Transverse colon (tissue), 4 donors: ENCODE data around the gene FBP2. TPM values are rescaled to one million over a fixed set of nuclear protein-coding genes. Genes with fewer than 3 reads are reported as not detected.

Experiments used
- DNase-seq: peaks from one replicate; pipeline ENCODE4 v3.0.0-alpha.2; 2019
- H3K27ac ChIP-seq, 4 donors: fragments of 200-600 bp; sonication (generic); 2 replicates each; pipeline ENCODE4 v1.5.1; 2016 to 2018; ENCODE audit warnings: inconsistent platforms in 4 of 4
- H3K27me3 ChIP-seq: fragments of 200-600 bp; sonication (generic); 2 replicates; pipeline ENCODE4 v1.5.1; 2017; ENCODE audit warnings: inconsistent platforms
- H3K36me3 ChIP-seq, 4 donors: fragments of 200-600 bp; sonication (generic); 2 replicates each; pipeline ENCODE4 v1.5.1; 2017 to 2019; ENCODE audit warnings: inconsistent platforms in 4 of 4
- H3K4me1 ChIP-seq, 4 donors: fragments of 200-600 bp; sonication (generic); 2 replicates each; pipeline ENCODE4 v1.5.1; 2017 to 2020; ENCODE audit warnings: inconsistent platforms in 4 of 4
- H3K4me3 ChIP-seq, 4 donors: fragments of 200-600 bp; sonication (generic); 1 replicate in 1 of 4; 2 replicates in 3 of 4; pipeline versions ENCODE4 v1.5.1 to v1.6.1; 2017 to 2019; ENCODE audit warnings: inconsistent platforms in 4 of 4
- H3K9me3 ChIP-seq, 2 donors: fragments of 200-600 bp; sonication (generic); 2 replicates each; pipeline ENCODE4 v1.5.1; 2017 to 2019; ENCODE audit warnings: inconsistent platforms in 2 of 2
- EP300 ChIP-seq: sonication (generic); formaldehyde crosslinking; IDR thresholded peaks from one replicate; pipeline ENCODE4 v1.6.1; 2017; ENCODE audit warnings: antibody characterized with exemption, low read depth
- POLR2A ChIP-seq: fragments of 450-650 bp; IDR thresholded peaks from one replicate; pipeline ENCODE4 v1.6.1; 2016; ENCODE audit warnings: antibody characterized with exemption, mild to moderate bottlenecking, moderate library complexity
- POLR2AphosphoS5 ChIP-seq, 3 donors: sonication (generic); formaldehyde crosslinking; IDR thresholded peaks; one replicate each; pipeline ENCODE4 v1.6.1; 2016; ENCODE audit warnings: antibody characterized with exemption in 3 of 3
- WGBS, 2 donors: methylation state at CpG; one replicate each; pipeline ENCODE4 v1.1.5; 2018; ENCODE audit warnings: low coverage in 1 of 2; 5-methylcytosine and 5-hydroxymethylcytosine counted together
- in situ Hi-C, 4 donors: fragments of 200-750 bp; cut with MboI; loops; one replicate each; pipeline versions ENCODE4 v1.15.0 to v1.15.1; 2017; ENCODE audit warnings: low sequenced_read_pairs in 3 of 4, low pct_ligation_motif_present in 1 of 4, low pct_unique_long_range_greater_than_20kb in 1 of 4
- intact Hi-C: fragments of 100-400 bp; cut with DNase I; formaldehyde crosslinking; loops from one replicate; pipeline ENCODE4 v1.15.1; 2023; ENCODE audit warnings: low total_unique reads
- total RNA-seq, 4 donors: library from RNA; depleted of rRNA; stranded (reverse); fragments of >200 nt; gene quantifications; one replicate each; pipeline ENCODE4 v1.1.0, GENCODE V29; 2016
- TF ChIP-seq, protein P1 (sequence below), 5 experiments: fragments of 200-600 bp in 3 of 5; fragments of 450-650 bp in 2 of 5; sonication (generic) in 3 of 5; IDR thresholded peaks; 1 replicate in 2 of 5; 2 replicates in 3 of 5; pipeline ENCODE4 v1.5.1; 2016 to 2017; ENCODE audit warnings: antibody characterized with exemption in 5 of 5, inconsistent platforms in 3 of 5, mild to moderate bottlenecking in 2 of 5, moderate library complexity in 1 of 5

Gene FBP2
- total RNA-seq, 4 donors from 2014 or later: not detected

DNA sequence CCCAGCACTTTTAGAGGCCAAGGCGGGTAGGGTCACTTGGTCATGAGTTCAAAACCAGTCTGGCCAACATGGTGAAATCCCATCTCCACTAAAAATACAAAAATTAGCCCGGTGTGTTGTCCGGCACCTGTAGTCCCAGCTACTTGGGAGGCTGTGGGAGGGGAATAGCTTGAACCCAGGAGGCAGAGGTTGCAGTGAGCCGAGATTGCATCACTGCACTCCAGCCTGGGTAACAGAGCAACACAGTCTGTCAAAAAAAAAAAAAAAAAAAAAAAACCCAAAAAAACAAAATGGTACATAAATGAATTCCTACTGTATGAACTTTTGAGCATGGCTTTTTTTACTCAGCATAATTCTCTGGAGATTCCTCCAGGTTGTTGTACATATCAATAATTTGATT, 76.4 kb downstream of the FBP2 start:
- no peak overlapping the region for H3K27ac ChIP-seq
- H3K36me3 ChIP-seq: no peaks in the 10 kb centered on the region
- H3K4me3 ChIP-seq: no peak overlapping the region
- no peaks in the 10 kb centered on the region for H3K9me3 ChIP-seq
- 40 to 90% methylated on average over 1 to 4 of the region's 4 CpGs for WGBS, 2 donors
- no peak for DNase-seq
- H3K27me3 ChIP-seq: no peaks in the 10 kb centered on the region
- TF ChIP-seq EP300 (no peak), POLR2AphosphoS5 (IDR thresholded peaks at IDR 0.05) (no peak), POLR2A (no peak)
- TF ChIP-seq, protein P1, sequence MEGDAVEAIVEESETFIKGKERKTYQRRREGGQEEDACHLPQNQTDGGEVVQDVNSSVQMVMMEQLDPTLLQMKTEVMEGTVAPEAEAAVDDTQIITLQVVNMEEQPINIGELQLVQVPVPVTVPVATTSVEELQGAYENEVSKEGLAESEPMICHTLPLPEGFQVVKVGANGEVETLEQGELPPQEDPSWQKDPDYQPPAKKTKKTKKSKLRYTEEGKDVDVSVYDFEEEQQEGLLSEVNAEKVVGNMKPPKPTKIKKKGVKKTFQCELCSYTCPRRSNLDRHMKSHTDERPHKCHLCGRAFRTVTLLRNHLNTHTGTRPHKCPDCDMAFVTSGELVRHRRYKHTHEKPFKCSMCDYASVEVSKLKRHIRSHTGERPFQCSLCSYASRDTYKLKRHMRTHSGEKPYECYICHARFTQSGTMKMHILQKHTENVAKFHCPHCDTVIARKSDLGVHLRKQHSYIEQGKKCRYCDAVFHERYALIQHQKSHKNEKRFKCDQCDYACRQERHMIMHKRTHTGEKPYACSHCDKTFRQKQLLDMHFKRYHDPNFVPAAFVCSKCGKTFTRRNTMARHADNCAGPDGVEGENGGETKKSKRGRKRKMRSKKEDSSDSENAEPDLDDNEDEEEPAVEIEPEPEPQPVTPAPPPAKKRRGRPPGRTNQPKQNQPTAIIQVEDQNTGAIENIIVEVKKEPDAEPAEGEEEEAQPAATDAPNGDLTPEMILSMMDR (IDR thresholded peaks at IDR 0.05): no peak
- intact Hi-C loops (no loop called here), in situ Hi-C loops (no loop called here)
- H3K4me1 ChIP-seq: no peaks in the 10 kb centered on the region

- H3K4me1 ChIP-seq: no peaks in the 10 kb centered on the region
- H3K4me3 ChIP-seq: no peak overlapping the region
- intact Hi-C loops: no loop called here
- H3K27ac ChIP-seq: no peak overlapping the region
- WGBS, 2 donors: 84 to 94% methylated on average over 2 to 3 of the region's 3 CpGs
- DNase-seq: no peak
- no peaks in the 10 kb centered on the region for H3K27me3 ChIP-seq
- TF ChIP-seq POLR2A (no peak), EP300 (no peak), POLR2AphosphoS5 (IDR thresholded peaks at IDR 0.05) (no peak)
- TF ChIP-seq, protein P1 (IDR thresholded peaks at IDR 0.05): no peak
- in situ Hi-C loops: no loop called here
- H3K36me3 ChIP-seq: no peaks in the 10 kb centered on the region
- no peaks in the 10 kb centered on the region for H3K9me3 ChIP-seq
Observed at GRCh38 chr9:94514722-94515121, 78.9 kb downstream of the FBP2 start.

DNA sequence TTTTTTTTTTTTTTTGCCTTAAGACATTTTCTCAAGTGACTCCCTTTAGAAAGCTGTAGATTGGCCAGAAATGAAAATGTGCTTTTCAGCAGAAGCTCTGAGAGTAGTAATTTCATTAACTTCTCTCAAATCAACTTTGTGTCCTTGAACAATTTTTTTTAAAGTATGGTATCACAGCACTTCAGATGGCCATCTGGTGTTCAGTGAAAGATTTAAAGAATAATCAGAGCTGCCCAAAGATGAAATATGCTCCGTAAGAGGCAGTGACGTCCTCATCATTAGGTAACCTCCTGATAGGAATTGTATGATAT, 81.7 kb downstream of the FBP2 start:
- TF ChIP-seq POLR2A (no peak), EP300 (no peak), POLR2AphosphoS5 (IDR thresholded peaks at IDR 0.05) (no peak)
- TF ChIP-seq, protein P1 (IDR thresholded peaks at IDR 0.05): no peak
- Histone ChIP-seq H3K4me3 (no peak overlapping the region), H3K27ac (no peak overlapping the region), H3K9me3 (no peaks in the 10 kb centered on the region), H3K27me3 (no peaks in the 10 kb centered on the region), H3K36me3 (no peaks in the 10 kb centered on the region), H3K4me1 (no peaks in the 10 kb centered on the region)
- WGBS, 2 donors: 77 to 90% methylated on average over 2 of the region's 2 CpGs
- intact Hi-C loops (no loop called here), in situ Hi-C loops (no loop called here)
- DNase-seq: no peak

DNA sequence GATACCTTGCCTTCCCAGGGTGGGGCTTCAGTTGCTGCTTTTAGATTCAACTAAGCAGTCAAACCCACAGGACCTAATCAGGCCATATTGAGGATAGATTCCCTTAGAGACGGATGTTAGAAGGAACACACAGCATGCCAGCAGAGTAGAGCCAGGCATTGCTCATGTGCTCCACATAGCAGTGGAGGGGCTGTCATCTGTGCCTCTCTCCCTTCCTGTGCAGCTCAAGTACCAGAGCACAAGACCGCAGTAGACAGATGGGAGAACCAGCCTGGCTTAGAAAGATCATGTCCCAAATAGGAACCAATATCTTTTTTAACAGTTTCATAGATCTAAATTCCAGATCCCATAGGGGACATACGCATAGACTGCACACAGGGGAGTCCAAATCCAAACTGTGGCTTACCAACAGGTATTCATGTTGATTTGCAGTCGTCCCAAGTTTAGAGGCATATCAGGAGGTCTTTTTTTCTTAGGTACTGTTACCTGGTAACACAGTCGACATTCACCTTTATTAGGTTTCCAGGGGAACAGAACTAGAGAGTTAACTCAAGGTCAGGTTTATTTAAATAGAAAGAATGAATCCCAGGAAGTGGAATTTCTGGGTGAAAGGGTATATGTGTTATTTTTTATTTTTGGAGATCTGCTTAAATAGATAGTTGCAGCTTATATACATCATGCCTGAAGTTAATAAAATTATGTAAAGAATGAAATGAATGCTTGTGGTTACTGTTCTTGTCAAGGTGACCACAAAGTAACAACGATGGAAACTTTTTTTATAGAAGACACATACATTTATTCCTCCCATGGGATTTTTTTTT, 82.3 kb downstream of the FBP2 start:
- TF ChIP-seq EP300: no peak
- no peak for TF ChIP-seq POLR2A
- TF ChIP-seq, protein P1 (IDR thresholded peaks at IDR 0.05): no peak
- TF ChIP-seq POLR2AphosphoS5 (IDR thresholded peaks at IDR 0.05): no peak
- in situ Hi-C loops (no loop called here), intact Hi-C loops (no loop called here)
- Histone ChIP-seq H3K36me3 (no peaks in the 10 kb centered on the region), H3K27ac (no peak overlapping the region), H3K9me3 (no peaks in the 10 kb centered on the region), H3K4me3 (no peak overlapping the region), H3K4me1 (no peaks in the 10 kb centered on the region), H3K27me3 (no peaks in the 10 kb centered on the region)
- 61 to 74% methylated on average over 4 to 6 of the region's 6 CpGs for WGBS, 2 donors
- no peak for DNase-seq

Other genes starting within 250 kb of the FBP2 start
- 1 to 10 TPM in 3 of 4 donors, under 1 TPM in 1; 0.60 to 5.2 (median 1.7) TPM for gene PCAT7, start 38.7 kb downstream of the FBP2 start, total RNA-seq
- 10 to 100 TPM; 21.3 to 55.7 (median 44.6) TPM for gene FBP1, start 45.7 kb upstream of the FBP2 start, total RNA-seq
- gene AOPEP, start 132.9 kb upstream of the FBP2 start, total RNA-seq: 100 to 1,000 TPM in 1 of 4 donors, 10 to 100 TPM in 3; 53.0 to 129 (median 92.7) TPM